ENCODE measurements around the gene IL17RE.

Gene IL17RE

DNA sequence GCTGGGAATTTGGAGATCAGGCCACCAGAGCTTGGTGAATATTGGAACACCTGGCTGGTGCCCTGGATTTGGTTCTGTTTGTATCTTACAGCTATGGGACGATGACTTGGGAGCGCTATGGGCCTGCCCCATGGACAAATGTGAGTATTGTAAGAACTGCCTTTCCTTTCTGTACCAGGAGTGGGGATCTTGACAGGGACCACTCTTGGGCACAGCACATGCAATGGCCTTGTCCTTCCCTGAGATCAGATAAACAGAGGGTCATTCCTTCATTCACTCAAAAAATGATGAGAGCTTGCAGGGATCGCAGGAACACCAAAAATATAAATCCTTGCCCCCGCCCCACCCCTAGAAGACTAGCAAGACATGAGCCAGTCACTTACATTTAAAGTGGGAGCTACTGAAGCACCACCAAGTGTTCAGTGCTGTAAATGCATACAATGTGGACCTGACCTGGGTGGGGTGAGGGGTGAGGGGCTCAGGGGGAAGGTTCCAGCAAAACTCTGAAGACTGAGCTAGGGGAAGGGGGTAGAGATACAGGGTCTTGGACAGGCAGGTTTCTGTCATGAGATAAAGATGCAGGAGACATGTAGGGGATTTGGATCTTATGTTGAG, 28.3 kb downstream of the IL17RE start:
- H3K4me3 ChIP-seq (ENCODE audit: low read depth, low read length) = no peak overlapping the region
- TF ChIP-seq, protein P1, sequence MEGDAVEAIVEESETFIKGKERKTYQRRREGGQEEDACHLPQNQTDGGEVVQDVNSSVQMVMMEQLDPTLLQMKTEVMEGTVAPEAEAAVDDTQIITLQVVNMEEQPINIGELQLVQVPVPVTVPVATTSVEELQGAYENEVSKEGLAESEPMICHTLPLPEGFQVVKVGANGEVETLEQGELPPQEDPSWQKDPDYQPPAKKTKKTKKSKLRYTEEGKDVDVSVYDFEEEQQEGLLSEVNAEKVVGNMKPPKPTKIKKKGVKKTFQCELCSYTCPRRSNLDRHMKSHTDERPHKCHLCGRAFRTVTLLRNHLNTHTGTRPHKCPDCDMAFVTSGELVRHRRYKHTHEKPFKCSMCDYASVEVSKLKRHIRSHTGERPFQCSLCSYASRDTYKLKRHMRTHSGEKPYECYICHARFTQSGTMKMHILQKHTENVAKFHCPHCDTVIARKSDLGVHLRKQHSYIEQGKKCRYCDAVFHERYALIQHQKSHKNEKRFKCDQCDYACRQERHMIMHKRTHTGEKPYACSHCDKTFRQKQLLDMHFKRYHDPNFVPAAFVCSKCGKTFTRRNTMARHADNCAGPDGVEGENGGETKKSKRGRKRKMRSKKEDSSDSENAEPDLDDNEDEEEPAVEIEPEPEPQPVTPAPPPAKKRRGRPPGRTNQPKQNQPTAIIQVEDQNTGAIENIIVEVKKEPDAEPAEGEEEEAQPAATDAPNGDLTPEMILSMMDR (IDR thresholded peaks at IDR 0.05; ENCODE audit: borderline replicate concordance, insufficient read depth, low read depth, low read length) = 0 out of 2 replicates have a peak, but pooled peaks have one; percentile 9

DNA sequence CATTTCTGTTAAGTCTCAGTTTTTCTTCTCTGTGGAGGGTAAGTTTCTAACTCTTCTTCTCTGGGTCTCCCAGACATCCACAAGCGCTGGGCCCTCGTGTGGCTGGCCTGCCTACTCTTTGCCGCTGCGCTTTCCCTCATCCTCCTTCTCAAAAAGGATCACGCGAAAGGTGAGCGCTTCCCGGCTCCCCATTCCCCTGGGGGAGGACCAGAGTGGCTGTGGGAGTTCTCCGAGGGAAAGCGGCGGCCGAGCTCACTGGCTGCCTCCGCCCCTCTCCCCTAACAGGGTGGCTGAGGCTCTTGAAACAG, 29.8 kb downstream of the IL17RE start:
- peak overlapping the region; percentile 84 for H3K4me3 ChIP-seq (ENCODE audit: low read depth, low read length)
- TF ChIP-seq, protein P1 (IDR thresholded peaks at IDR 0.05; ENCODE audit: borderline replicate concordance, insufficient read depth, low read depth, low read length) = no peak

DNA sequence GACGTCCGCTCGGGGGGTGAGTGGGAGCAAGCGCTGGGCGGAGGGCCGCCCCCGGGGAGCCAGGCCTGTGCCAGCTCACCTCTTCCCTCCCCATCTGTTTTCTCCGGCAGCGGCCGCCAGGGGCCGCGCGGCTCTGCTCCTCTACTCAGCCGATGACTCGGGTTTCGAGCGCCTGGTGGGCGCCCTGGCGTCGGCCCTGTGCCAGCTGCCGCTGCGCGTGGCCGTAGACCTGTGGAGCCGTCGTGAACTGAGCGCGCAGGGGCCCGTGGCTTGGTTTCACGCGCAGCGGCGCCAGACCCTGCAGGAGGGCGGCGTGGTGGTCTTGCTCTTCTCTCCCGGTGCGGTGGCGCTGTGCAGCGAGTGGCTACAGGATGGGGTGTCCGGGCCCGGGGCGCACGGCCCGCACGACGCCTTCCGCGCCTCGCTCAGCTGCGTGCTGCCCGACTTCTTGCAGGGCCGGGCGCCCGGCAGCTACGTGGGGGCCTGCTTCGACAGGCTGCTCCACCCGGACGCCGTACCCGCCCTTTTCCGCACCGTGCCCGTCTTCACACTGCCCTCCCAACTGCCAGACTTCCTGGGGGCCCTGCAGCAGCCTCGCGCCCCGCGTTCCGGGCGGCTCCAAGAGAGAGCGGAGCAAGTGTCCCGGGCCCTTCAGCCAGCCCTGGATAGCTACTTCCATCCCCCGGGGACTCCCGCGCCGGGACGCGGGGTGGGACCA, 30.4 kb downstream of the IL17RE start:
- TF ChIP-seq, protein P1 (IDR thresholded peaks at IDR 0.05; ENCODE audit: borderline replicate concordance, insufficient read depth, low read depth, low read length) = peak; percentile 86
- peak overlapping the region; percentile 84 for H3K4me3 ChIP-seq (ENCODE audit: low read depth, low read length)

DNA sequence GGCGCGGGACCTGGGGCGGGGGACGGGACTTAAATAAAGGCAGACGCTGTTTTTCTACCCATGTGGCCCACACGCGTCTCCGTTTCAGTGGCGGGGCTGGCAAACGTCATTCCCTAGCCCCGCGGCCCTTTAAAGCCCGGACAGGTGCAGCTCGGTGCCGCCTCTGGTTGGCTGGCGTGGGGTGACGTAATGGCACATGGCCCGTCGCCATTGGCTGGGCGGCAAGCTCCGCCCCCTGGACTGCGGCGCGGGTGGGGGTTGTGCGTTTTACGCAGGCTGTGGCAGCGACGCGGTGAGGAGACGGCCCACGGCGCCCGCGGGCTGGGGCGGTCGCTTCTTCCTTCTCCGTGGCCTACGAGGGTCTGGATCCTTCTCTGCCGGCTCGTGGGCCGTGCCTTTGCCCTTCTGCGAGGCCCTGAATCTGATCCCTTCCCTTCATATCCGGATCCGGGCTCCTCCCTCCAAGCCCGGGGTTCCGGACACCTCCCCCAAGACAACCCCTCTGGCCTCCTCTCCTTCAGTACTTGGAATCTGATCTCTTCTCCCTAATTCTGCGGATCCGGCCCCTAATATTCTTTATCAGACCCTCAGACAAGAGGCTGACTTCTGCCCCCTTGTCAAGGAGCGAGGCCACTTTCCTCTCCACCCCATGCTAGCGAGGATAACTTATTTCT, 31.1 kb downstream of the IL17RE start, which contains the start of gene CRELD1:
CRELD1 (plus strand) TSS at position 274 of the 674 bp plus-strand sequence. CDS start 605 bp downstream, outside the sequence.
- TF ChIP-seq, protein P1 (IDR thresholded peaks at IDR 0.05; ENCODE audit: borderline replicate concordance, insufficient read depth, low read depth, low read length) = no peak
- H3K4me3 ChIP-seq (ENCODE audit: low read depth, low read length) = peak within 1 kb of the TSS; percentile 84

DNA sequence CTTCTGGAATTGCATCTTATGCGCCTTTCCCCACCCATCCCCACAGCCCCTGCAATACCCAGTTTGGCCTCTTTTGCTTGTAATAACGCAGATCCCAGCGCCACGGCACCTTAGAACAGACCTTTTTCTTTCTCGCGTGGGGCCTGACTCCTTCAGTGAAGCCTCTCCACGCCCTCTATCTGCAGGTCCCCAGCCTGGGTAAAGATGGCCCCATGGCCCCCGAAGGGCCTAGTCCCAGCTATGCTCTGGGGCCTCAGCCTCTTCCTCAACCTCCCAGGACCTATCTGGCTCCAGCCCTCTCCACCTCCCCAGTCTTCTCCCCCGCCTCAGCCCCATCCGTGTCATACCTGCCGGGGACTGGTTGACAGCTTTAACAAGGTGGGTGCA, 31.6 kb downstream of the IL17RE start:
- TF ChIP-seq, protein P1 (IDR thresholded peaks at IDR 0.05; ENCODE audit: borderline replicate concordance, insufficient read depth, low read depth, low read length) = peak; percentile 29; the same call in 1 of the 2 replicates

DNA sequence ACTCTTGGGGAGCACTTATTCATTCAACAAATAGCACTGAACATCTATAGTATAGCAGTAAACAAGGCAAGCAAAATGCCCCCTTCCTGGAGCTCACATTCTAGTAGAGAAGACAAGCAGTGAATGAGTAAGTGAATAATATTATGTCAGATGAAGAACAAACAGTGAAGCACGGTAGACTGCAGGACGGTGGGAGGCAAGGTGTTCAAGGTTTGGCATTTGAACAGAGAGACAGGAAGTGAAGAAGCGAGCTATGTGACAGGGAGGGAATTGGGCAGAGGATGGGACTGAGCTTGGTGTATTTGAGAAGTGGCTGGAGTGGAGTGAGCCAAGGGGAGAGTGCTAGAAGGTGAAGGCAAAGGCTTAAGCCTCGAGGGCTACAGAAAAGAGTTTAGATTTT, 32.3 kb downstream of the IL17RE start:
- no peak overlapping the region for H3K4me3 ChIP-seq (ENCODE audit: low read depth, low read length)
- TF ChIP-seq, protein P1 (IDR thresholded peaks at IDR 0.05; ENCODE audit: borderline replicate concordance, insufficient read depth, low read depth, low read length) = no peak

More for the DNA sequence above, 31.6 kb downstream of the IL17RE start:
- H3K4me3 ChIP-seq (ENCODE audit: low read depth, low read length) = peak overlapping the region; percentile 84
